Skeletal muscle tissue (tissue), 4 donors: ENCODE measurements around the gene CNTN2. TPM values are rescaled to one million over a fixed set of nuclear protein-coding genes. Genes with fewer than 3 reads are reported as not detected.

Experiments used
- H3K27ac ChIP-seq: one replicate; pipeline ENCODE4 v1.7.0; 2013; ENCODE audit warnings: mild to moderate bottlenecking, low read depth, low read length, inconsistent platforms
- H3K27me3 ChIP-seq, 3 donors: one replicate each; pipeline ENCODE4 v1.7.0; 2013; ENCODE audit warnings: low read length in 3 of 3; ENCODE audit not compliant: control insufficient read depth in 3 of 3, insufficient read depth in 3 of 3
- H3K36me3 ChIP-seq, 3 donors: one replicate each; pipeline ENCODE4 v1.7.0; 2013; ENCODE audit warnings: low read length in 3 of 3; ENCODE audit not compliant: control insufficient read depth in 3 of 3, insufficient read depth in 3 of 3
- H3K4me1 ChIP-seq, 3 donors: one replicate each; pipeline ENCODE4 v1.7.0; 2013; ENCODE audit warnings: low read length in 3 of 3, mild to moderate bottlenecking in 3 of 3; ENCODE audit not compliant: control insufficient read depth in 3 of 3, insufficient read depth in 3 of 3
- H3K4me3 ChIP-seq, 3 donors: one replicate each; pipeline ENCODE4 v1.7.0; 2013; ENCODE audit warnings: low read length in 3 of 3
- H3K9ac ChIP-seq, 3 donors: one replicate each; pipeline ENCODE4 v1.7.0; 2013; ENCODE audit warnings: low read length in 3 of 3, mild to moderate bottlenecking in 3 of 3, moderate library complexity in 2 of 3, low read depth in 1 of 3
- H3K9me3 ChIP-seq, 3 donors: one replicate each; pipeline ENCODE4 v1.7.0; 2013; ENCODE audit warnings: low read length in 3 of 3; ENCODE audit not compliant: control insufficient read depth in 3 of 3
- total RNA-seq: library from RNA; depleted of rRNA; stranded (reverse); fragments of >200 nt; gene quantifications from one replicate; pipeline ENCODE4 v1.2.3, GENCODE V29; 2014
- donor health status: Osteomylitis.

Gene CNTN2
- total RNA-seq, 1 donor from 2014 or later, result 2.6 TPM

GRCh38 chr1:205061227-205061626, 18.2 kb downstream of the CNTN2 start:
- no peak overlapping the region for H3K27ac ChIP-seq
- no peak overlapping the region for H3K4me3 ChIP-seq
- H3K36me3 ChIP-seq, result no peaks in the 10 kb centered on the region
- H3K4me1 ChIP-seq, result peaks cover 6 to 8% (median 8%) of the 10 kb centered on the region in 3 donors
- peaks cover 0 to 12% (median 3%) of the 10 kb centered on the region in 3 donors for H3K27me3 ChIP-seq
- H3K9ac ChIP-seq, result no peak overlapping the region
- no peaks in the 10 kb centered on the region for H3K9me3 ChIP-seq

GRCh38 chr1:205061665-205062069, 18.7 kb downstream of the CNTN2 start:
- peaks cover 0 to 8% (median 3%) of the 10 kb centered on the region in 3 donors for H3K27me3 ChIP-seq
- peaks cover 6 to 8% (median 8%) of the 10 kb centered on the region in 3 donors for H3K4me1 ChIP-seq
- H3K36me3 ChIP-seq, result no peaks in the 10 kb centered on the region
- no peak overlapping the region for H3K4me3 ChIP-seq
- no peaks in the 10 kb centered on the region for H3K9me3 ChIP-seq
- H3K27ac ChIP-seq, result no peak overlapping the region
- no peak overlapping the region for H3K9ac ChIP-seq

GRCh38 chr1:205062319-205062718, 19.3 kb downstream of the CNTN2 start:
- Histone ChIP-seq H3K4me1 (peaks cover 6 to 8% (median 8%) of the 10 kb centered on the region in 3 donors), H3K9me3 (no peaks in the 10 kb centered on the region), H3K9ac (no peak overlapping the region), H3K4me3 (no peak overlapping the region), H3K27ac (no peak overlapping the region), H3K27me3 (peaks cover 0 to 4% (median 3%) of the 10 kb centered on the region in 3 donors), H3K36me3 (no peaks in the 10 kb centered on the region)

GRCh38 chr1:205062895-205063294, 19.9 kb downstream of the CNTN2 start:
- Histone ChIP-seq H3K4me1 (peaks cover 6 to 8% (median 8%) of the 10 kb centered on the region in 3 donors), H3K36me3 (no peaks in the 10 kb centered on the region), H3K27me3 (peaks cover 0 to 4% (median 0%) of the 10 kb centered on the region in 3 donors), H3K9ac (no peak overlapping the region), H3K4me3 (no peak overlapping the region), H3K9me3 (no peaks in the 10 kb centered on the region), H3K27ac (no peak overlapping the region)

GRCh38 chr1:205064301-205064700, 21.3 kb downstream of the CNTN2 start:
- no peak overlapping the region for H3K9ac ChIP-seq
- peaks cover 6 to 8% (median 8%) of the 10 kb centered on the region in 3 donors for H3K4me1 ChIP-seq
- no peak overlapping the region for H3K27ac ChIP-seq
- peaks cover 0 to 4% (median 0%) of the 10 kb centered on the region in 3 donors for H3K27me3 ChIP-seq
- H3K9me3 ChIP-seq, result no peaks in the 10 kb centered on the region
- no peaks in the 10 kb centered on the region for H3K36me3 ChIP-seq
- H3K4me3 ChIP-seq, result no peak overlapping the region

GRCh38 chr1:205064741-205065316, 21.8 kb downstream of the CNTN2 start:
- no peak overlapping the region for H3K27ac ChIP-seq
- H3K9me3 ChIP-seq, result no peaks in the 10 kb centered on the region
- H3K36me3 ChIP-seq, result no peaks in the 10 kb centered on the region
- H3K27me3 ChIP-seq, result peaks cover 0 to 4% (median 0%) of the 10 kb centered on the region in 3 donors
- H3K4me1 ChIP-seq, result peaks cover 6 to 8% (median 8%) of the 10 kb centered on the region in 3 donors
- H3K4me3 ChIP-seq, result no peak overlapping the region
- no peak overlapping the region for H3K9ac ChIP-seq

GRCh38 chr1:205065666-205066065, 22.7 kb downstream of the CNTN2 start:
- Histone ChIP-seq H3K9ac (no peak overlapping the region), H3K9me3 (no peaks in the 10 kb centered on the region), H3K27me3 (peaks cover 0 to 4% (median 0%) of the 10 kb centered on the region in 3 donors)

GRCh38 chr1:205066141-205066818, 23.3 kb downstream of the CNTN2 start:
- H3K27me3 ChIP-seq, result peaks cover 0 to 4% (median 0%) of the 10 kb centered on the region in 3 donors
- no peak overlapping the region for H3K4me3 ChIP-seq
- no peak overlapping the region for H3K9ac ChIP-seq
- H3K4me1 ChIP-seq, result peaks cover 6 to 8% (median 8%) of the 10 kb centered on the region in 3 donors
- H3K36me3 ChIP-seq, result no peaks in the 10 kb centered on the region
- no peaks in the 10 kb centered on the region for H3K9me3 ChIP-seq
- H3K27ac ChIP-seq, result no peak overlapping the region

More at GRCh38 chr1:205065666-205066065, 22.7 kb downstream of the CNTN2 start:
- H3K4me1 ChIP-seq, result peaks cover 6 to 8% (median 8%) of the 10 kb centered on the region in 3 donors
- no peak overlapping the region for H3K27ac ChIP-seq
- no peak overlapping the region for H3K4me3 ChIP-seq
- no peaks in the 10 kb centered on the region for H3K36me3 ChIP-seq

GRCh38 chr1:205067031-205067430, 24.0 kb downstream of the CNTN2 start:
- H3K36me3 ChIP-seq, result no peaks in the 10 kb centered on the region
- H3K4me1 ChIP-seq, result peaks cover under 1 to 3% (median under 1%) of the 10 kb centered on the region in 3 donors
- no peak overlapping the region for H3K27ac ChIP-seq
- no peaks in the 10 kb centered on the region for H3K9me3 ChIP-seq
- no peak overlapping the region for H3K9ac ChIP-seq
- H3K27me3 ChIP-seq, result peaks cover 0 to 4% (median 0%) of the 10 kb centered on the region in 3 donors
- no peak overlapping the region for H3K4me3 ChIP-seq

- no peak overlapping the region for H3K4me3 ChIP-seq
- no peaks in the 10 kb centered on the region for H3K36me3 ChIP-seq
- peaks cover 0 to 4% (median 0%) of the 10 kb centered on the region in 3 donors for H3K27me3 ChIP-seq
- H3K9ac ChIP-seq, result no peak overlapping the region
- H3K4me1 ChIP-seq, result no peaks in the 10 kb centered on the region
- H3K9me3 ChIP-seq, result no peaks in the 10 kb centered on the region
- H3K27ac ChIP-seq, result no peak overlapping the region
These were observed 25.0 kb downstream of the CNTN2 start for GRCh38 chr1:205068001-205068400.
